Parathyroid adenoma (tissue), 2 donors: ENCODE measurements around the gene CTDP1.

Experiments used
- H2AFZ ChIP-seq: fragments of 300-600 bp; sonication (generic); one replicate; pipeline ENCODE4 v1.7.0; 2017; ENCODE audit warnings: antibody characterized with exemption, mild to moderate bottlenecking
- H3K27ac ChIP-seq: fragments of 300-600 bp; sonication (generic); one replicate; pipeline ENCODE4 v1.7.0; 2017
- H3K27me3 ChIP-seq: fragments of 300-600 bp; sonication (generic); one replicate; pipeline ENCODE4 v1.7.0; 2017; ENCODE audit warnings: low read length; ENCODE audit not compliant: control insufficient read depth, insufficient read depth
- H3K36me3 ChIP-seq: fragments of 300-600 bp; sonication (generic); one replicate; pipeline ENCODE4 v1.7.0; 2017; ENCODE audit warnings: low read length; ENCODE audit not compliant: control insufficient read depth, insufficient read depth
- H3K4me1 ChIP-seq: fragments of 300-600 bp; sonication (generic); one replicate; pipeline ENCODE4 v1.7.0; 2017; ENCODE audit warnings: control low read depth
- H3K4me2 ChIP-seq: fragments of 300-600 bp; sonication (generic); one replicate; pipeline ENCODE4 v1.7.0; 2017; ENCODE audit warnings: low read length
- H3K4me3 ChIP-seq: fragments of 300-600 bp; sonication (generic); one replicate; pipeline ENCODE4 v1.7.0; 2017; ENCODE audit warnings: low read depth, low read length
- H3K79me2 ChIP-seq: fragments of 300-600 bp; sonication (generic); one replicate; pipeline ENCODE4 v1.7.0; 2017; ENCODE audit warnings: control low read depth
- H3K9ac ChIP-seq: fragments of 300-600 bp; sonication (generic); one replicate; pipeline ENCODE4 v1.7.0; 2017; ENCODE audit warnings: mild to moderate bottlenecking
- H3K9me3 ChIP-seq: fragments of 300-600 bp; sonication (generic); one replicate; pipeline ENCODE4 v1.7.0; 2017; ENCODE audit warnings: low read length; ENCODE audit not compliant: control insufficient read depth
- TF ChIP-seq, protein P1 (sequence below): fragments of 300-600 bp; sonication (generic); IDR thresholded peaks from one replicate; pipeline ENCODE4 v1.7.0; 2017; ENCODE audit warnings: antibody characterized with exemption, mild to moderate bottlenecking
- donor health status: primary hyperparathyroidism.

Gene CTDP1

DNA sequence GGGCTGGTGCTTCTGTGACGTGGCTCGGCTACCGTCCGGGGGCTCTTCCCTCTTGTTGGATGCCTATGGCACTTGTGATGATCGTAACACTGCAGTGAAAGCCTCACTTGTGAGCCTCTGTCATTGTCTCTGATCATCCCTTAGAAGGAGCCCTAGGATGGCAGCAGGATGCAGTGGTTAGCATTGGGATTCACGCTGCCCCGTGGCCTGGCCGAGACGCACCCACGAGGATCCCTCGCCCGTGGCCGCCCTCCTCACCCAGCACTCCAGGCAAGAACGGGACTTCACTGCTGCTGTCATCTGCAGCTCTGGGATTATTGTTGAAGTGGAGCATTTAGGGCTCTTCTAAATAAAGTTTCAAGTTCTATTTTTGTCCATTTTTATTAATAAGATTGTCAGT is 46.8 kb upstream of the CTDP1 start:
- TF ChIP-seq, protein P1, sequence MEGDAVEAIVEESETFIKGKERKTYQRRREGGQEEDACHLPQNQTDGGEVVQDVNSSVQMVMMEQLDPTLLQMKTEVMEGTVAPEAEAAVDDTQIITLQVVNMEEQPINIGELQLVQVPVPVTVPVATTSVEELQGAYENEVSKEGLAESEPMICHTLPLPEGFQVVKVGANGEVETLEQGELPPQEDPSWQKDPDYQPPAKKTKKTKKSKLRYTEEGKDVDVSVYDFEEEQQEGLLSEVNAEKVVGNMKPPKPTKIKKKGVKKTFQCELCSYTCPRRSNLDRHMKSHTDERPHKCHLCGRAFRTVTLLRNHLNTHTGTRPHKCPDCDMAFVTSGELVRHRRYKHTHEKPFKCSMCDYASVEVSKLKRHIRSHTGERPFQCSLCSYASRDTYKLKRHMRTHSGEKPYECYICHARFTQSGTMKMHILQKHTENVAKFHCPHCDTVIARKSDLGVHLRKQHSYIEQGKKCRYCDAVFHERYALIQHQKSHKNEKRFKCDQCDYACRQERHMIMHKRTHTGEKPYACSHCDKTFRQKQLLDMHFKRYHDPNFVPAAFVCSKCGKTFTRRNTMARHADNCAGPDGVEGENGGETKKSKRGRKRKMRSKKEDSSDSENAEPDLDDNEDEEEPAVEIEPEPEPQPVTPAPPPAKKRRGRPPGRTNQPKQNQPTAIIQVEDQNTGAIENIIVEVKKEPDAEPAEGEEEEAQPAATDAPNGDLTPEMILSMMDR = no peak
- H3K4me3 ChIP-seq = no peak overlapping the region
- no peaks in the 10 kb centered on the region for H3K9me3 ChIP-seq
- no peak overlapping the region for H2AFZ ChIP-seq
- H3K79me2 ChIP-seq = no peaks in the 10 kb centered on the region
- peaks cover 4% of the 10 kb centered on the region for H3K27me3 ChIP-seq
- no peak overlapping the region for H3K9ac ChIP-seq
- no peaks in the 10 kb centered on the region for H3K36me3 ChIP-seq
- H3K4me1 ChIP-seq = no peaks in the 10 kb centered on the region
- H3K27ac ChIP-seq = no peak overlapping the region
- H3K4me2 ChIP-seq = no peak overlapping the region

DNA sequence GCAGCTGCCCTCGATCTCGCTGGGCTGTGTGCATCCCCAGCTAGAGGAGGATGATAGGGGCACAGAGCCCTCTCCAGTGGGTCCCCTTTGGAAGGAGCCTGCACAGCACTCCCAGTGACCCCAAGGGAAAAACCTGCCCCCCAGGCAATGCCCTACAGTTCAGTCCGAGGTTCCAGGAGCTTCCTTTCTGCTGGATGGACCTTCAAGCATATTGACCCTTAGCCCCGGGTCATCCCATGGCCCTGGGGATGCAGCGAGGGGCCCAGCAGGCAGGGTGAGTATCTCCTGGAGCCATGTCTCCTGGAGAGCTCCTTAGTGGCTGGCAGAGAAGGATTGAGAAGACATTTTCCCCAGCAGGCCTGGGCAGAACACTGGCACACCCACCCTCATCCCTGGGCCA is 45.4 kb upstream of the CTDP1 start:
- Histone ChIP-seq H3K9me3 (no peaks in the 10 kb centered on the region), H3K27me3 (peaks cover 5% of the 10 kb centered on the region), H3K4me1 (no peaks in the 10 kb centered on the region), H3K36me3 (no peaks in the 10 kb centered on the region), H3K79me2 (no peaks in the 10 kb centered on the region), H3K4me2 (no peak overlapping the region), H2AFZ (no peak overlapping the region), H3K9ac (no peak overlapping the region), H3K4me3 (no peak overlapping the region), H3K27ac (no peak overlapping the region)
- TF ChIP-seq, protein P1 = no peak

DNA sequence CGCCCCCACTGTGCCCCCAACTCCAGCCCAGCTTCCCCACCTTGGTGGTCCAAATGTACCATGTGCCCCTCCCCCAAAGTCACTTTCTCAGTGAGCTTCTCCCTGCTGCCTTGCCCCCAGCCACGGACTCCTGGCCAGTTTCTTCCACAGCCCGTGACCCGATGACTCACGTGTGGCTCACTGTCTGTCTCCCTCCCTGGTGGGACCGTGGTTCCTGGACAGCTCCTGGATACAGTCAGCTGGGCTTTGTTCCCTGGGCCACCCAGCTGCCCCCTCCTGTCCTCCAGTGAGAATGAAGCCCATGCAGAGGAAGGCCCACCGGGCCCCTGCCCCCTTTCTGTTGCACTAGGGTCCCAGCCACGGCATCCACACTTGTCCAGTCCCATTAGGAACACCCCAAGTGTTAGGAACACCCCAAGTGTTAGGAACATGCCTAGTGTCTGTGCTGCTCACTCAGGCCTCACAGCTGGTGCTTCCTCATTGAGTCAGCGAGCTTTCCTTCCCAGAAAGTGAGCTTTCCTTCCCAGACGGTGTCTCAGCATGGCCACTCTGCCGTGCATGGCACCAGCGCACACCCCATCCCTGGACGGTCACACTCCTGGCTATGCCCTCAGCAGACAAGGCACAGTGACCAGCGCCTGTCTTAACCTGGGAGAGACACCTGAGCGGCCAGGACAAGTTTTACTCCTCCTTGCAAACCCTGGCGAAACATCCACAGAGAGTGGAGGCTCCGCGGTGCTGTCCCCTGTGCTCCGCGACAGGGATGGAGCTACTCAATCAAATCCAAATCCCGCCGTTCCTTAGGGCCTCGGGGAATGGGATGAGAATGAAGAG is 44.8 kb upstream of the CTDP1 start:
- peaks cover 5% of the 10 kb centered on the region for H3K27me3 ChIP-seq
- no peak overlapping the region for H3K4me3 ChIP-seq
- no peaks in the 10 kb centered on the region for H3K9me3 ChIP-seq
- H3K4me2 ChIP-seq = no peak overlapping the region
- no peak overlapping the region for H2AFZ ChIP-seq
- H3K27ac ChIP-seq = no peak overlapping the region
- H3K4me1 ChIP-seq = no peaks in the 10 kb centered on the region
- H3K79me2 ChIP-seq = no peaks in the 10 kb centered on the region
- no peaks in the 10 kb centered on the region for H3K36me3 ChIP-seq
- H3K9ac ChIP-seq = no peak overlapping the region
- TF ChIP-seq, protein P1 = no peak

- Histone ChIP-seq H3K79me2 (no peaks in the 10 kb centered on the region), H3K9ac (no peak overlapping the region), H3K9me3 (no peaks in the 10 kb centered on the region), H3K4me1 (no peaks in the 10 kb centered on the region), H3K36me3 (no peaks in the 10 kb centered on the region), H3K27ac (no peak overlapping the region), H3K27me3 (peaks cover 5% of the 10 kb centered on the region), H3K4me2 (no peak overlapping the region), H3K4me3 (no peak overlapping the region), H2AFZ (no peak overlapping the region)
- TF ChIP-seq, protein P1 = no peak
These were observed 44.2 kb upstream of the CTDP1 start for GRCh38 chr18:79635427-79635726.
